GM19025 (cell line): ENCODE results near the gene GPAT3.
A peak's percentile ranks its signal among the peaks of the same experiment; 100 is the strongest.
"Not testable (repeated sequence)": the region's sequence is repeated elsewhere in the genome, so short reads cannot be mapped to it uniquely, and the experiment has no call there.

ENCODE experiments used
- ATAC-seq: cut with Tn5 transposase; IDR thresholded peaks from one replicate; pipeline ENCODE4 v1.9.1; 2021; ENCODE audit warnings: mild to moderate bottlenecking, low read depth, moderate library complexity; ENCODE audit not compliant: unreplicated experiment

Gene GPAT3

DNA sequence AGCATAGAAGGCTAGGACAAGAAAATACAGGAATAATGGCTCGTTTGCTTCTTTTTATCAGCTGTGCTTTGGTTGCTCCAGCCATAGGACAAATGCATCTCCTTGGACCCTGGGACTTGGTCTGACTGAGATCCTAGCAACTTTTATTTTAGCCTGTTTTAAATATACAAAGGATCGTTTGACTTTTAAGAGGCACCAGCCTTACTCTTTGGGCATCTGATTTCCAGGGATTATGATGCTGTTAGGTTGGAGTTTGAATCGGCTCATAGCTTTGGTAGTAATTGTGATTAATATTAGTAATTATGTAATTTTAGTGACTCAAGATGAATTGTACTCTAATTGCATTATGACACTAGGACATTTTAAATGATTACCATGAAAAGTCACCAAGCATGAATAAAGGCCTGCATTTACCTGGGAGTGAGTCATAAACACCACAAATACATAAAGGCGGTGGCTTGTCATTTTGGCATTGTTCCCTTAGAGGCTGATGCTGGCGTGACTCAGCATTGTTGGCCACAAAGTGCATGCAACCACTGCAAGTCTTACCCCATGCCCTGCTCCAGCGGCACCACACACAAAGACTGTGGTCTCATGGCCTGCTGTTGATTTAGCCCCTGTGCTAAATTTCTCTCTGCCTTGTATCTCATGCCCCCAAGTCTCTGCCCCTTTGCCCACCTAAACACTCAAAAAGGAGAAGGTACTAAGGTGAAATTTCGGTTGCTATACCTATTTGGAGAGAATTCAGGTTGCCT lies 12.4 kb downstream of the GPAT3 start:
- ATAC-seq = peak; percentile 83

DNA sequence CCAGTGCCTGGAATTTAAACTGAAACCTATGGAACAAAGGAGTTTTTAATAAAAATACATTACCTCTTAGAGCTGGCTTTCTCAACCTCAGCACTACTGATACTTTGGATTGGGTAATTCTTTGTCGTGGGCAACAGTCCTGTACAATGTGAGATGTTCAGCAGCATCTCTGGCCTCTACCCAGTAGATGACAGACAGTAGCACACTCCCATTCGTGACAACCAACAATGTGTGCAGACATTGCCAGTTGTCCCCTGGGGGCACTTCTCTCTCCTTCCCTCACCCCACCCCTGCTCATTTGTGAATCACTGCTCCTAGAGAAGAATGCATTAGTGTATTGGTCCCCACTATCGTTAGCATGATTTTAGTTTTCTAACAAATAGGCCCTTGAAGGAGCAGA lies 16.2 kb downstream of the GPAT3 start:
- no peak for ATAC-seq

DNA sequence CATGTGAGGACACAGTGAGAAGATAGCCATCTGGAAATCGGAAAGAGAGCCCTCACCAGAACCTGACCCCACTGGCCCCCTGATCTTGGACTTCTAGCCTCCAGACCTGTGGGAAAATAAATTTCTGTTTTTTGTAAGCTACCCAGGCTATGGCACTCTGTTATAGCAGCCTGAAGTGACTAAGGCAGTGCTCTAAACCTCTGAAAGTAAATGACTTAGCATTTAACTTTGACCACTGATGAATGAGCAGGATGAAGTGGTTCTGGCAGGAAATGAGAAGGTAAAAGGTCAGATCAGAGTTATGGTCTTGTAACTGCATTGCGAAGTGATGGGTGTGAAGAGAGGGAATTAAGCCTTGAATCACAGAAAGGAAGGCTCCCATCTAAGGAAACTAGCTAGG lies 17.0 kb downstream of the GPAT3 start:
- peak; percentile 59 for ATAC-seq

- no peak for ATAC-seq
These were observed 20.2 kb downstream of the GPAT3 start for GRCh38 chr4:83556006-83556707.

DNA sequence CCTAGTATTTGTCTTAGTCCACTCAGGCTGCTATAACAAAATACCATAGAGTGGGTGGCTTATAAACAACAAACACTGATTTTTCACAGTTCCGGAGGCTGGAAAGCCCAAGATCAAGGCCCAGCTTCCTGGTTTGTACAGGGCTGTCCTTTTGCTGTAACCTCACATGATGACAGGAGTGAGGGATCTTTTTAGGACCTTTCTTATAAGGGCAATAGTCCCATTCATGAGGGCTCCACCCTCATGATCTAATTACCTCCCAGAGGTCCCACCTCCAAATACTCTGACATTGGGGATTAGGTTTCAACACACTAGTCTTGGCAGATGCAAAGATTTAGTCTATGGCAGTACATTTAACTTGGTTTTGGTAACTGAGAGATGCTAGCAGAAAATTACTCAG lies 20.9 kb downstream of the GPAT3 start:
- no peak for ATAC-seq

DNA sequence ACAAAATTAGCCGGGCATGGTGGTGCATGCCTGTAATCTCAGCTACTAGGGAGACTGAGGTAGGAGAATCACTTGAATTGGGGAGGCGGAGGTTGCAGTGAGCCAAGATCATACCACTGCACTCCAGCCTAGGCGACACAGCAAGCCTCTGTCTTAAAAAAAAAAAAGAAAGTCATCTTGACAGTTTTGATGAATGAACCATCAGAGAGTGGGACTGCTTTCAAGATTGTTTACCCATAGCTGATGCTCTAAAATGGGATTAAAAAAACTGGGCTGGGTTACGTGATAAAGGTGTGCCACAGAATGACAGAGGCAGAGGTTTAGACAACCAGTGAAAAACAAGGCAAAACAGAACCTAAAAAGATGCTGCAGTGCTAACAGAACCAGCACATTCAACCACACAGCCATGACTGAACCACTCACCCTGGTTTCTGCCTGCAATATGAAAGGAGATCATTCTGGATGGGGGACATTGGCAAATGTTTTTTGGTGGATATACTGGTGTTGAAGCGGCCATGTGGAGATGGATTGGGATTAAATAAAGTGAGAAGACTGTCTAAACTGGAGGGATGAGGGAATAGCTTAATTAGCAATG lies 22.2 kb downstream of the GPAT3 start:
- ATAC-seq = no peak

GRCh38 chr4:83558680-83559079 lies 22.8 kb downstream of the GPAT3 start:
- ATAC-seq = no peak

DNA sequence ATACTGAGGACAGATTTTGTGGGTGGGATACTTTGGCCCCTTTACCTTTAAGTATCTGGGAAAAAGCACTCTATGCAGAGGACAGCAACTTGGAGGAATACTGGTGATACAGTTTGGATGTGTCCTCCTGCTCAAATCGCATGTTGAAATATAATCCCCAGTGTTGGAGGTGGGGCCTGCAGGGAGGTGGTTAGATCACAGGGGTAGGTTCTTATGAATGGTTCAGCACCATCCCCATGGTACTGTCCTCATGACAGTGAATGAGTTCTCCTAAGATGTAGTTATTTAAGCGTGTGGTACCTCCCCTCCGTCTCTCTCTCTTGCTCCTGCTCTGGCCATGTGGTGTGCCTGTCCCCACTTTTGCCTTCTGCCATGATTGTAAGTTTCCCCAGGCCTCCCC lies 24.6 kb downstream of the GPAT3 start:
- ATAC-seq = no peak

GRCh38 chr4:83561381-83561780 lies 25.5 kb downstream of the GPAT3 start:
- ATAC-seq = no peak

DNA sequence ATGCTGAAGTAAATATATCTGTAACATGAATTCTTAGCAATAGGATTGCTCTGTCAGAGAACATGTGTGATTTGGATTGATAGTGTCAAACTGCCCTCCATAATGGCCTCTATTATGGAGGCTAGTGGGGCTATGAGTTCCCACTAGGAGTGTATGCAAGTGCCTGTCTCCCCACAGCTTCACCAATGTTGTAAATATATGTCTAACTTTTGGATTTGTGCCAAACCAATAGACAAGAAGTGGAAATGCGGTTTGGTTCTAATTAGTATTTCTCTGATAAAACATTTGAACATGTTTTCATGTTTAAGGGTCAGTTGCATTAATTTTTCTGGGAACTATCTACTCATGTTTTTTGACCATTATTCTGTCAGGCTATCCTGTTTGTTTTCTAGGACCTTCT lies 28.1 kb downstream of the GPAT3 start:
- no peak for ATAC-seq

DNA sequence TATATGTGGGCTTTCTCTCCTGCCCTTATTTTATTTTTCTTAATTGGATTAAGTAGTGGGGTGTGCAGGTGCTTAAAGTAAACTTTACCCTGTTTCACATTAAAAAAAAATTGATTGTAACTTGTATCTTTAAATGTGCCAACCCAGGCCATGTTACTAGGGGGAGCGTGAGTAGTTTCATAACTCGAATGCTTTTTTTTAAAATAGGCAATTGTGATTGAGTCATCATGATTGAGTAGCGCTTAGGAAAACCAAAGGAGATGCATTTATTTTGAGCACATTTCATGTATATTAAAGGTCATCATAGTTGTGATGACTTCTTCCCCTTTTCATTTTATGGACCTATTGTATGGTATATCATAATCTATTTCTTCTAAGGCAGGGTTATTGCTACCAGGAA lies 32.2 kb downstream of the GPAT3 start:
- no peak for ATAC-seq

DNA sequence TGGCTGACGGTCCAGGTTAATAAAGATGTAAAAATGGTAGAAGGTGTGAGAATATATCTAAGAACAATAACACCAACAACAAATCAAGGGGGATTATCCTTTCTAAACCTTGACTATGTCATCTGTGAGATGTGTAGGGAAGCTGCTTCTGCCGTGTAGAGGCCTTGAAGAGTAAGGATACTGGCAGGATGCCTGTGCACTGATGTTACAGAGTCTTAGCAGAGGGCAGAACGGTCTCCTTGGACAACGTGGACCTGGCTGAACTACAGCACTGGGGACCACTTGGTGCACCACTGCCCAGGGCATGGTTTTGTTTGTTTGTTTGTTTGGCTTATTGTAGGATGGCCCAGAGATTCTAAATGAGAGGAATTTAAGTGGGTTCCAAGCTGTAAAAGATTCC lies 33.5 kb downstream of the GPAT3 start:
- no peak for ATAC-seq

GRCh38 chr4:83569987-83570386 lies 34.1 kb downstream of the GPAT3 start:
- no peak for ATAC-seq

- no peak for ATAC-seq
These were observed 36.9 kb downstream of the GPAT3 start for GRCh38 chr4:83572848-83573247.

GRCh38 chr4:83574247-83574646 lies 38.3 kb downstream of the GPAT3 start:
- ATAC-seq = no peak

DNA sequence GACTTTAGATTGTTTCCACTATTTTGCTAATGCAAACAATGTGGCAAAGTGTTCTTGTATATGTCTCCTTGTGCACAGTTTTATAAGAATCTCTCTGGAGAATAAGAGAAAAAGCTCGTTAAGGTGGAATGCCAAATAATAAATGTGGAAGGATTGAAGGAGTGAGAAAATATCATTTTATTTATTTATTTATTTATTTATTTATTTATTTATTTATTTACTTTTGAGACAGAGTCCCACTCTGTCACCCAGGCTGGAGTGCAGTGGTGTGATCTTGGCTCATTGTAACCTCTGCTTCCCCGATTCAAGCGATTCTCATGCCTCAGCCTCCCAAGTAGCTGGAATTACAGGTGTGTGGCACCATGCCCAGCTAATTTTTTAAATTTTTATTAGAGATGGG lies 40.3 kb downstream of the GPAT3 start:
- ATAC-seq = not testable (repeated sequence)

DNA sequence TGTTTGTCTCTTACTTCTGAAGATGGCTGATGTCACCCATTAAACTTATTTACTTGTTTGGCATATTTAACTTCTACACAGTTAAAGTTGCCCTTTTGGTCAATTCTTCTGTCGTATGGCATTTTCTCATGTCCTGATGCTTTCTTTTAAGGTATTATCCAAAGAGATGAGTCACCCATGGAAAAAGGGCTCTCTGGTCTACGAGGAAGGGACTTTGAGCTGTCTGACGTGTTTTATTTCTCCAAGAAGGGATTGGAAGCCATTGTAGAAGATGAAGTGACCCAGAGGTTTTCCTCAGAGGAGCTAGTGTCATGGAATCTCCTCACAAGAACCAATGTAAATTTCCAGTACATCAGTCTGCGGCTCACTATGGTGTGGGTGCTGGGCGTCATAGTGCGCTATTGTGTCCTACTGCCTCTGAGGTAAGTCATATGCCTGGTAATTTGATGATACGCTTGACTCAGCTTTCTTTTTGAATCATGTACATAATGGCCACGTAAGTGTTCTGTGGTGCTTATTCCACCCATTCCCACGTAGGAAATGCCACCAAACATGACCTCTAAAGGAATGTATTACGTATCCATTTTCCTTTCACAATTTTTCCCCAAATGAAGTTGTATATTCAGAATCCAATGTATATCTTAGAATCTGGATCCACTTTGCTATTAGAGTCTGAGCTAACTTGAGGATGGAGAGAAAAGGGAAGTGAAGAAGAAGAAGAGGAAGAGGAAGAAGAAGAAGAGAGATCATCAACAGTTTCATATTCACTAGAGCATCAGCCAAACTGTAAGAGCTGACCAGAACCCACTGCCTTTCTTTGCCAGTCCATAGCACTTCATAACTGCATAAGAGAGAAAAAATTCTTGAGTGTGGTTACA lies 45.7 kb downstream of the GPAT3 start:
- peak; percentile 73 for ATAC-seq

DNA sequence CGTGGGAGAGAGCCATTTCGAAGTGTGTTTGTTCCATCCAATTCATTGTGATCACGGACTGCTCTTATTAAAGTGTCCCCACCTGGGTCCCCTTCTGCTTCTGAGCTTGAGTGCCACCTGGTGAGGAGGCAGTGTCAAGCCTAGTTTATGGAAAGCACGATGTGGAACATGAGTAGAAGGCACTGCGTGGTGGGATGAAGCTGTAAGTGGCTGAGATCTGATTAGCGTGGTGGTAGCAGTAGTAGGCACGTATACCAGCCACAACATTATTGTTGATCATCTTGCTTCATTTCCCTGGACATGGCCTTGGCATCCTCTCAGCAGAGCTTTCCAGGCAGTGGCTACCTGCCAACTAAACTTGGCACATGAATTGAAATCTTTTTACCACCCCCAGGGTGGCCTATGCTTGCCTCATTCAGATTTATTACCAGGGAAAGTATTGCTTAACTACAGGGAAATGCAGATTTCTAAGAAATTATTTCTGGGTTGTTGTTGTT lies 46.4 kb downstream of the GPAT3 start:
- peak; percentile 38 for ATAC-seq

GRCh38 chr4:83585982-83586508 lies 50.1 kb downstream of the GPAT3 start:
- ATAC-seq = no peak

- no peak for ATAC-seq
These were observed 53.4 kb downstream of the GPAT3 start for GRCh38 chr4:83589279-83589678.
